WTC11 (cell line): ENCODE data around the gene TSPAN9. TPM values are rescaled to one million over a fixed set of nuclear protein-coding genes. Genes with fewer than 3 reads are reported as not detected.

ENCODE experiments used
- ATAC-seq: fragments of 200-7000 bp; cut with Tn5 transposase; 2 replicates; pipeline ENCODE4 v1.10.0; 2021; ENCODE audit warnings: mild to moderate bottlenecking, moderate library complexity
- CTCF ChIA-PET: fragments of 300-600 bp; sonication (Branson Sonifier 250); formaldehyde crosslinking; loops from one replicate; lab custom pipeline; 2021; ENCODE audit warnings: antibody characterized with exemption; lab: Charles Lee
- POLR2A ChIA-PET: fragments of 350-600 bp; sonication (Branson Sonifier 250); formaldehyde crosslinking; loops from one replicate; lab custom pipeline; 2021; ENCODE audit warnings: antibody characterized with exemption; lab: Charles Lee
- DNase-seq: peaks from one replicate; pipeline ENCODE4 v3.0.0; 2021; ENCODE audit warnings: low spot score
- H3K27ac Mint-ChIP-seq: 2 replicates; pipeline ENCODE4 v1.8.0; 2021; ENCODE audit warnings: mixed read lengths
- H3K27me3 Mint-ChIP-seq: 2 replicates; pipeline ENCODE4 v1.8.0; 2021; ENCODE audit warnings: low read depth, mild to moderate bottlenecking, moderate library complexity, mixed read lengths
- H3K36me3 Mint-ChIP-seq: 2 replicates; pipeline ENCODE4 v1.8.0; 2021; ENCODE audit warnings: mixed read lengths
- H3K4me1 Mint-ChIP-seq: 2 replicates; pipeline ENCODE4 v1.8.0; 2022; ENCODE audit warnings: mixed read lengths
- H3K4me3 Mint-ChIP-seq: 2 replicates; pipeline ENCODE4 v1.8.0; 2021; ENCODE audit warnings: mild to moderate bottlenecking, moderate library complexity, mixed read lengths
- H3K9me3 Mint-ChIP-seq: 2 replicates; pipeline ENCODE4 v1.8.0; 2021; ENCODE audit warnings: mixed read lengths
- CREM ChIP-seq: sonication (generic); formaldehyde crosslinking; IDR thresholded peaks from 2 replicates; pipeline ENCODE4 v1.8.1; 2022; ENCODE audit warnings: mild to moderate bottlenecking, missing genetic modification reagents, moderate library complexity
- ETV6 ChIP-seq: sonication (generic); formaldehyde crosslinking; IDR thresholded peaks from 2 replicates; pipeline ENCODE4 v1.8.1; 2022; ENCODE audit warnings: mild to moderate bottlenecking, missing genetic modification reagents
- GRHL2 ChIP-seq: fragments of 250-450 bp; sonication (Bioruptor Pico); IDR thresholded peaks from 2 replicates; pipeline ENCODE4 v1.8.0; 2022; ENCODE audit warnings: mild to moderate bottlenecking, moderate library complexity; ENCODE audit not compliant: insufficient replicate concordance, severe bottlenecking
- IRF2 ChIP-seq: sonication (generic); formaldehyde crosslinking; IDR thresholded peaks from 2 replicates; pipeline ENCODE4 v1.8.0; 2022; ENCODE audit warnings: low read depth, missing genetic modification reagents, borderline replicate concordance
- JAZF1 ChIP-seq: fragments of 250-450 bp; sonication (Bioruptor Pico); IDR thresholded peaks from 2 replicates; pipeline ENCODE4 v1.9.0; 2021; ENCODE audit warnings: moderate library complexity, mild to moderate bottlenecking, inconsistent platforms
- JUN ChIP-seq: sonication (generic); formaldehyde crosslinking; IDR thresholded peaks from 2 replicates; pipeline ENCODE4 v1.8.0; 2023; ENCODE audit warnings: mild to moderate bottlenecking, missing genetic modification reagents
- MYBL2 ChIP-seq: sonication (generic); formaldehyde crosslinking; IDR thresholded peaks from 2 replicates; pipeline ENCODE4 v1.8.1; 2023; ENCODE audit warnings: mild to moderate bottlenecking, moderate library complexity, missing genetic modification reagents
- NFATC4 ChIP-seq: fragments of 250-450 bp; sonication (Bioruptor Pico); IDR thresholded peaks from 2 replicates; pipeline ENCODE4 v1.9.0; 2021; ENCODE audit warnings: mild to moderate bottlenecking
- NR1H2 ChIP-seq: sonication (generic); formaldehyde crosslinking; IDR thresholded peaks from 2 replicates; pipeline ENCODE4 v1.9.0; 2021; ENCODE audit warnings: mild to moderate bottlenecking, moderate library complexity, missing genetic modification reagents
- SMAD3 ChIP-seq: sonication (generic); formaldehyde crosslinking; IDR thresholded peaks from 2 replicates; pipeline ENCODE4 v1.8.0; 2022; ENCODE audit warnings: missing genetic modification reagents, mild to moderate bottlenecking, borderline replicate concordance
- TEAD1 ChIP-seq: sonication (generic); formaldehyde crosslinking; IDR thresholded peaks from 2 replicates; pipeline ENCODE4 v1.8.0; 2022; ENCODE audit warnings: mild to moderate bottlenecking, missing genetic modification reagents
- ZNF121 ChIP-seq: sonication (generic); formaldehyde crosslinking; IDR thresholded peaks from 2 replicates; pipeline ENCODE4 v1.8.0; 2023; ENCODE audit warnings: missing genetic modification reagents
- ZNF396 ChIP-seq: fragments of 250-450 bp; sonication (Bioruptor Pico); IDR thresholded peaks from 2 replicates; pipeline ENCODE4 v1.8.0; 2021; ENCODE audit warnings: mild to moderate bottlenecking, moderate library complexity, borderline replicate concordance
- ZNF416 ChIP-seq: fragments of 250-450 bp; sonication (Bioruptor Pico); IDR thresholded peaks from 2 replicates; pipeline ENCODE4 v1.9.0; 2021; ENCODE audit warnings: mild to moderate bottlenecking, inconsistent platforms
- total RNA-seq: library from RNA; stranded (reverse); gene quantifications from 3 replicates; pipeline ENCODE4 v1.2.3, GENCODE V29; 2021
- TF ChIP-seq, protein P1 (sequence below): sonication (generic); formaldehyde crosslinking; IDR thresholded peaks from 2 replicates; pipeline ENCODE4 v1.8.0; 2022; ENCODE audit warnings: missing genetic modification reagents
- TF ChIP-seq, protein P2 (sequence below): sonication (generic); formaldehyde crosslinking; IDR thresholded peaks from 2 replicates; pipeline ENCODE4 v1.8.0; 2022; ENCODE audit warnings: mild to moderate bottlenecking, missing genetic modification reagents
- TF ChIP-seq, protein P3 (sequence below): fragments of 250-450 bp; sonication (Bioruptor Pico); IDR thresholded peaks from 2 replicates; pipeline ENCODE4 v1.9.0; 2021; ENCODE audit warnings: mild to moderate bottlenecking, borderline replicate concordance

Gene TSPAN9
- total RNA-seq, 1 experiment from 2014 or later, result 27.6 TPM

DNA sequence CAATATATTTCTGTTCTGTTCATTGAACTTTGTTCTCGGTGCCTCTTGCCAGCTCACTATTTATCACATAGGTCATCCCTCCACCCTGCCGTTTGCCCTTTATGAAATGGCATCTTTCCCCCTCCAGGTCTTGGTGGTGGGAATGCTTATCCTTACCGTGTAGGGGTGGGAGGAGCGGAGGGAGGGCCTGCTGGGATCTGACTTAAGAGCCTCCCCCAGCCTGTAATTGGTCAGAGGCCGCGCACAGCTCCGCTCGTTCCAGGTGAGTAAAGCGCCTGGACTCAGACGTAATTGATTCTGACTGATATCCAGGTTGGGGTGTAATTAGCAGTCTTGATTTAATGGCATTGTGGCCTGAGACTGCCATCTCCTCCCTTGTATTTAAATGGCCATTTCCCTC, 185.3 kb downstream of the TSPAN9 start:
- Mint-ChIP-seq H3K27me3 (no peaks in the 10 kb centered on the region), H3K27ac (peak overlapping the region; percentile 71; the same call in 1 of the 2 replicates), H3K36me3 (no peaks in the 10 kb centered on the region), H3K4me1 (peaks cover 14% of the 10 kb centered on the region), H3K4me3 (no peak overlapping the region), H3K9me3 (no peaks in the 10 kb centered on the region)
- no peak for TF ChIP-seq JUN (CRISPR knock-in tag)
- no peak for TF ChIP-seq CREM (CRISPR knock-in tag)
- POLR2A ChIA-PET, result no interaction called here
- CTCF ChIA-PET, result interaction anchor here (0.6 to 4.0 kb wide), 9 partner anchors 13 to 221 kb away, joined by 3 to 32 read pairs (median 3); no protein-coding TSS in a partner anchor
- DNase-seq (peak; percentile 45), ATAC-seq (peak; percentile 79)

DNA sequence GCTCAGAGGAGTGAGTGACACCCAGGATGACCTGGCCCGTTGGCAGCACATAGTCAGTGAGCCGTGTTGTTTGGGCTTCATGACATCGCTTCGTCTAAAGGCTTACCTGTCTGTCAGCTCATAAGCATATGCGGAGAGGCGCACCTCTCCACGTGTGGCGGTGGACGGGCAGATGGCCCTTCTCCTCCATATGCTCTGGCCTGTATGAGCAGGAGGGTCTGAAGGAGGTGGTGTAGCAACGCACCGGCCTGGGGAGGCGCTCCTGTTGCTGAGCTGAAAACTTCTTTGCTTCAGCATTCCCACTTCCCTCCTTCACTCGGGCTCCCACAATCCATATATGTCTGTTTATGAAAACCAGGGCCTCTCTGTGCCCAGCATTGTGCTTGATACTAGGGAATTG, 186.1 kb downstream of the TSPAN9 start:
- ATAC-seq (peak; percentile 22), DNase-seq (no peak)
- ChIA-PET POLR2A (no interaction called here), CTCF (interaction anchor here (1.0 to 4.0 kb wide), 7 partner anchors 12 to 222 kb away, joined by 3 to 32 read pairs (median 4); no protein-coding TSS in a partner anchor)
- no peaks in the 10 kb centered on the region for H3K36me3 Mint-ChIP-seq
- no peaks in the 10 kb centered on the region for H3K27me3 Mint-ChIP-seq
- peaks cover 14% of the 10 kb centered on the region for H3K4me1 Mint-ChIP-seq
- no peak overlapping the region for H3K4me3 Mint-ChIP-seq
- no peaks in the 10 kb centered on the region for H3K9me3 Mint-ChIP-seq
- no peak overlapping the region; the same call in 1 of the 2 replicates for H3K27ac Mint-ChIP-seq
- TF ChIP-seq, protein P1, sequence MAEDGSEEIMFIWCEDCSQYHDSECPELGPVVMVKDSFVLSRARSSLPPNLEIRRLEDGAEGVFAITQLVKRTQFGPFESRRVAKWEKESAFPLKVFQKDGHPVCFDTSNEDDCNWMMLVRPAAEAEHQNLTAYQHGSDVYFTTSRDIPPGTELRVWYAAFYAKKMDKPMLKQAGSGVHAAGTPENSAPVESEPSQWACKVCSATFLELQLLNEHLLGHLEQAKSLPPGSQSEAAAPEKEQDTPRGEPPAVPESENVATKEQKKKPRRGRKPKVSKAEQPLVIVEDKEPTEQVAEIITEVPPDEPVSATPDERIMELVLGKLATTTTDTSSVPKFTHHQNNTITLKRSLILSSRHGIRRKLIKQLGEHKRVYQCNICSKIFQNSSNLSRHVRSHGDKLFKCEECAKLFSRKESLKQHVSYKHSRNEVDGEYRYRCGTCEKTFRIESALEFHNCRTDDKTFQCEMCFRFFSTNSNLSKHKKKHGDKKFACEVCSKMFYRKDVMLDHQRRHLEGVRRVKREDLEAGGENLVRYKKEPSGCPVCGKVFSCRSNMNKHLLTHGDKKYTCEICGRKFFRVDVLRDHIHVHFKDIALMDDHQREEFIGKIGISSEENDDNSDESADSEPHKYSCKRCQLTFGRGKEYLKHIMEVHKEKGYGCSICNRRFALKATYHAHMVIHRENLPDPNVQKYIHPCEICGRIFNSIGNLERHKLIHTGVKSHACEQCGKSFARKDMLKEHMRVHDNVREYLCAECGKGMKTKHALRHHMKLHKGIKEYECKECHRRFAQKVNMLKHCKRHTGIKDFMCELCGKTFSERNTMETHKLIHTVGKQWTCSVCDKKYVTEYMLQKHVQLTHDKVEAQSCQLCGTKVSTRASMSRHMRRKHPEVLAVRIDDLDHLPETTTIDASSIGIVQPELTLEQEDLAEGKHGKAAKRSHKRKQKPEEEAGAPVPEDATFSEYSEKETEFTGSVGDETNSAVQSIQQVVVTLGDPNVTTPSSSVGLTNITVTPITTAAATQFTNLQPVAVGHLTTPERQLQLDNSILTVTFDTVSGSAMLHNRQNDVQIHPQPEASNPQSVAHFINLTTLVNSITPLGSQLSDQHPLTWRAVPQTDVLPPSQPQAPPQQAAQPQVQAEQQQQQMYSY (CRISPR knock-in tag), result no peak
- TF ChIP-seq ZNF396 (CRISPR knock-in tag), result no peak
- TF ChIP-seq, protein P2, sequence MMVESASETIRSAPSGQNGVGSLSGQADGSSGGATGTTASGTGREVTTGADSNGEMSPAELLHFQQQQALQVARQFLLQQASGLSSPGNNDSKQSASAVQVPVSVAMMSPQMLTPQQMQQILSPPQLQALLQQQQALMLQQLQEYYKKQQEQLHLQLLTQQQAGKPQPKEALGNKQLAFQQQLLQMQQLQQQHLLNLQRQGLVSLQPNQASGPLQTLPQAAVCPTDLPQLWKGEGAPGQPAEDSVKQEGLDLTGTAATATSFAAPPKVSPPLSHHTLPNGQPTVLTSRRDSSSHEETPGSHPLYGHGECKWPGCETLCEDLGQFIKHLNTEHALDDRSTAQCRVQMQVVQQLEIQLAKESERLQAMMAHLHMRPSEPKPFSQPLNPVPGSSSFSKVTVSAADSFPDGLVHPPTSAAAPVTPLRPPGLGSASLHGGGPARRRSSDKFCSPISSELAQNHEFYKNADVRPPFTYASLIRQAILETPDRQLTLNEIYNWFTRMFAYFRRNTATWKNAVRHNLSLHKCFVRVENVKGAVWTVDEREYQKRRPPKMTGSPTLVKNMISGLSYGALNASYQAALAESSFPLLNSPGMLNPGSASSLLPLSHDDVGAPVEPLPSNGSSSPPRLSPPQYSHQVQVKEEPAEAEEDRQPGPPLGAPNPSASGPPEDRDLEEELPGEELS (CRISPR knock-in tag), result no peak
- TF ChIP-seq NR1H2 (CRISPR knock-in tag), result no peak
- no peak for TF ChIP-seq SMAD3 (CRISPR knock-in tag)
- no peak for TF ChIP-seq ZNF416
- TF ChIP-seq TEAD1 (CRISPR knock-in tag), result no peak
- TF ChIP-seq IRF2, result no peak
- TF ChIP-seq ZNF121 (CRISPR knock-in tag), result no peak
- TF ChIP-seq ETV6 (CRISPR knock-in tag), result no peak
- TF ChIP-seq, protein P3, sequence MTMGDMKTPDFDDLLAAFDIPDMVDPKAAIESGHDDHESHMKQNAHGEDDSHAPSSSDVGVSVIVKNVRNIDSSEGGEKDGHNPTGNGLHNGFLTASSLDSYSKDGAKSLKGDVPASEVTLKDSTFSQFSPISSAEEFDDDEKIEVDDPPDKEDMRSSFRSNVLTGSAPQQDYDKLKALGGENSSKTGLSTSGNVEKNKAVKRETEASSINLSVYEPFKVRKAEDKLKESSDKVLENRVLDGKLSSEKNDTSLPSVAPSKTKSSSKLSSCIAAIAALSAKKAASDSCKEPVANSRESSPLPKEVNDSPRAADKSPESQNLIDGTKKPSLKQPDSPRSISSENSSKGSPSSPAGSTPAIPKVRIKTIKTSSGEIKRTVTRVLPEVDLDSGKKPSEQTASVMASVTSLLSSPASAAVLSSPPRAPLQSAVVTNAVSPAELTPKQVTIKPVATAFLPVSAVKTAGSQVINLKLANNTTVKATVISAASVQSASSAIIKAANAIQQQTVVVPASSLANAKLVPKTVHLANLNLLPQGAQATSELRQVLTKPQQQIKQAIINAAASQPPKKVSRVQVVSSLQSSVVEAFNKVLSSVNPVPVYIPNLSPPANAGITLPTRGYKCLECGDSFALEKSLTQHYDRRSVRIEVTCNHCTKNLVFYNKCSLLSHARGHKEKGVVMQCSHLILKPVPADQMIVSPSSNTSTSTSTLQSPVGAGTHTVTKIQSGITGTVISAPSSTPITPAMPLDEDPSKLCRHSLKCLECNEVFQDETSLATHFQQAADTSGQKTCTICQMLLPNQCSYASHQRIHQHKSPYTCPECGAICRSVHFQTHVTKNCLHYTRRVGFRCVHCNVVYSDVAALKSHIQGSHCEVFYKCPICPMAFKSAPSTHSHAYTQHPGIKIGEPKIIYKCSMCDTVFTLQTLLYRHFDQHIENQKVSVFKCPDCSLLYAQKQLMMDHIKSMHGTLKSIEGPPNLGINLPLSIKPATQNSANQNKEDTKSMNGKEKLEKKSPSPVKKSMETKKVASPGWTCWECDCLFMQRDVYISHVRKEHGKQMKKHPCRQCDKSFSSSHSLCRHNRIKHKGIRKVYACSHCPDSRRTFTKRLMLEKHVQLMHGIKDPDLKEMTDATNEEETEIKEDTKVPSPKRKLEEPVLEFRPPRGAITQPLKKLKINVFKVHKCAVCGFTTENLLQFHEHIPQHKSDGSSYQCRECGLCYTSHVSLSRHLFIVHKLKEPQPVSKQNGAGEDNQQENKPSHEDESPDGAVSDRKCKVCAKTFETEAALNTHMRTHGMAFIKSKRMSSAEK (CRISPR knock-in tag), result no peak
- TF ChIP-seq GRHL2, result no peak
- no peak for TF ChIP-seq MYBL2 (CRISPR knock-in tag)
- TF ChIP-seq NFATC4, result no peak
- no peak for TF ChIP-seq JAZF1 (CRISPR knock-in tag)
